T1000 (cell line): ENCODE measurements around the gene THSD4.
"Not testable (repeated sequence)": the region's sequence is repeated elsewhere in the genome, so short reads cannot be mapped to it uniquely, and the experiment has no call there.

Experiments used
- DNase-seq: peaks from one replicate; lab custom pipeline; 2025; ENCODE audit warnings: mixed read lengths; lab: John Stamatoyannopoulos, UW

THSD4 gene

DNA sequence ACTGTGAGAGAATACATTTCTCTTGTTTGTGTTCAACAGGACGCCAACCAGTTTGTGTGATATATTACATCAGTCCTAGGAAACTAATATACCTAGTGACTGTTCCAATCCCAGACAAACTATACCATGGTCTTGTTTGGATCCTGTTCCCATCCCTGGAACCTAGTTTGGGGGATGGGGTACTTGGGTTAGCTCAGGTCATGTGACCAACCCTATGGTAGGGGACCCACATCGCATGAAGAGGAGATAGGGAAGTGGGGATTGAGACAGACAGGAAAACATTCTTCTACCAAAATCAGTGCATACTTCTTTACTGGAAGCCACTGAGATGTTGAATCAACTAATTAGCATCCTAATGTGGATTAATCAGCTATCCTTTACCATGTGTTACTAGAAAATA lies 146.1 kb downstream of the THSD4 start:
- no peak for DNase-seq

- DNase-seq, result no peak
These were observed 146.6 kb downstream of the THSD4 start for GRCh38 chr15:71261909-71262308.

DNA sequence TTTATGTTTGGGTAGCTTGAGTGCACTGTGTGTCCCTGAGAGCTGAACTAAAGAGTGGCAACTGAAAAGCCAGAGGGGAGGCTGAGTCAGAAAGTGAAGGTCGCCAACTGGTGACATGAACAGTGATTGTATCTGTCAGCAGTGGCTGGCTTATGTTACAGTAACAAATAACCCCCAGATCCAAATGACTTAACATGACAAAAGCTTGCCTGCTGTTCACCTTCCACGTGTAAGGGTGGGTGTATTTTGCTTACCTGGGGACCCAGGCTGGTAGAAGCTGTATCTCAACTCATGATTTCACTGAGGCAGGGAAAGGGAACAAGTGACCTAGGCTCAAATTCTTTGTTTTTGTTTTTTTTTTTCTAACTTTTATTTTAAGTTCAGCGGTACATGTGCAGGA lies 147.3 kb downstream of the THSD4 start:
- no peak for DNase-seq

GRCh38 chr15:71265606-71266005 lies 150.3 kb downstream of the THSD4 start:
- DNase-seq, result not testable (repeated sequence)

DNA sequence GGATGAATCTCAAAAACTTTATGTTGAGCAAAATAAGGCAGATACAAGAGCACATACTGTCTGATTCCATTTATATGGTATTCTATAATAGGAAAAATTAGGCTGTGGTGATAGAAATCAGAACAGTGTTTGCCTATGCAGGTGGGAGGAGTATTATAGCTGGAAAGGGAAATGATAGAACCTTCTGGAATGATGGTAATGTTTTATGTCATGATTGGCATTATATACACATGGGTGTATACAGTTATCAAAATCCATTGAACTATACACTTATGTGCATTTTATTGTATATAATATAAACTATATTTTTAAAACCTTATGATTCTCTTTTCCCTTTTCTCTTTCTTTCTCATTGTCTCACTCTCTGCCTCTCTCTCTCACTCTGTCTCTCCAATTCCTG lies 156.1 kb downstream of the THSD4 start:
- no peak for DNase-seq

DNA sequence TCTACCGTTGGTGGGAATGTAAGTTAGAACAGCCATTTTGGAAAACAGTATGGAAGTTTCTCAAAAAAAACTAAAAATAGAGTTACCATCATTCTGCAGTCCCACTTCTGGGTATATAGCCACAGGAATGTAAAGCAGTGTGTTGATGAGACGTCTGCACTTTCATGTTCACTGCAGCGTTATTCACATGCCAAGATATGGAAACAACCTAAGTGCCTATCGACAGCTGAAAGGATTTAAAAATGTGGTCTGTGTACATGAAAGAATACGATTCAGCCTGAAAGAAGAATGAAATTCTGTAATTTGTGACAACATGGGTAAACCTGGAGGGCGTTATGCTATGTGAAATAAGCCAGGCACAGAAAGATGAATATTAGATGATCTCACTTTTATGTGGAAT lies 157.7 kb downstream of the THSD4 start:
- no peak for DNase-seq

- DNase-seq, result no peak
These were observed 158.6 kb downstream of the THSD4 start for GRCh38 chr15:71273731-71274447.

DNA sequence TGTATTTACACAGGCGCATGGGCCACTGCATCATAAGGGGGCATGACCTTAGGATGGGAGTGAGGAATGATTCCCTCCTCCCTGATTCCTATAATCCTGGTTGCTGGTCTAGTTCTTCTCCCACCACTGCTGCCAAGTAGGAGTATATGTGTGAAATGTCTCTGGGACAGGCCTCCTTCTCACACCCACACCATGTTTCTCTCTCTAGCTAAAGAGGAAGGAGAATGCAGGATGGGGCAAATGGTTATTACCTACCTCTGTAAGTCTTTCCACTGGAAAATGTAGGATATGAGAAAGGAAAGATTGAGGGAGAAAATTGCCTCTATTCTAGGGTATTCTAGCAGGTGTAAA lies 159.2 kb downstream of the THSD4 start:
- no peak for DNase-seq

- peak; percentile 61 for DNase-seq
These were observed 159.8 kb downstream of the THSD4 start for GRCh38 chr15:71275098-71275497.

GRCh38 chr15:71275566-71276335 lies 160.5 kb downstream of the THSD4 start:
- DNase-seq, result no peak

- no peak for DNase-seq
These were observed 161.0 kb downstream of the THSD4 start for GRCh38 chr15:71276336-71276665.

GRCh38 chr15:71278989-71279756 lies 163.9 kb downstream of the THSD4 start:
- peak; percentile 78 for DNase-seq

- DNase-seq, result no peak
These were observed 164.5 kb downstream of the THSD4 start for GRCh38 chr15:71279757-71280141.

DNA sequence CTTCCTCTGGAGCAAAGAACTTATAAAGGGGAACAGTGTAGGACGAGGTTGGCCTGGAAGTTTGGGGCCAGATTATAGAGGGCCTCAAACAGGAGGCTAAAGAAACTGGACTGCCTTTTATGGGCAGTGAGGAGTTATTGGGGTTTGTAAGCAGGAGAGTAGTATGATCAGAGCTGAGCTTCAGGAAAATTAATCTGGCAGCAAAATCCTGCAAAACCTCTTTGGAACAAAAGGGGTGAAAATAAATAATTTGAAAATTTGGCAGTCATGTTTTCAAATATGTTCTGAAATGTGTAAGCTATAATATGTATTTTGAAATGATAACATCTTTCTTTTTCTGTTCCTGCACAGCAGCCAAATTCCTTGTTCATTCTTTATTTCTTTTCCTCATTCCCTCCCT lies 164.9 kb downstream of the THSD4 start:
- no peak for DNase-seq

GRCh38 chr15:71281256-71281655 lies 166.0 kb downstream of the THSD4 start:
- no peak for DNase-seq

DNA sequence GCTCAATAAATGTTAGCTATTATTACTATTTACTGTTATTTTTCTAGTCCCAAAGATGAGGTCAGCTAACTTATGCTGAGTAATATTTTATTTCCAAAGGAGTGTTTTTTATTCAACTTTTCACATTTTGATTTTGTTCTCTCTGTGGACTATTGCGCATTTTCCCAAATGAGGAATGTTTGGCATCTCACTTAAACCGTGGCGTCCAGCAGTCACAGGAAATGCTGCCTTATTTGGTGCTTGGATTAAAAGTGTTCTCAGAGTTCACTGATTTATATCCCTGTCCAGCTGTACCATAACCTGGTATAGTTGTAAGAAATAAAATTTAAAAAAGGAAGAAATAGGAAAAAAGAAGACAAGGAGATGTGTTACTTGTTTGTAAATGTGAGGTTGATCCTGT lies 166.8 kb downstream of the THSD4 start:
- DNase-seq, result no peak

DNA sequence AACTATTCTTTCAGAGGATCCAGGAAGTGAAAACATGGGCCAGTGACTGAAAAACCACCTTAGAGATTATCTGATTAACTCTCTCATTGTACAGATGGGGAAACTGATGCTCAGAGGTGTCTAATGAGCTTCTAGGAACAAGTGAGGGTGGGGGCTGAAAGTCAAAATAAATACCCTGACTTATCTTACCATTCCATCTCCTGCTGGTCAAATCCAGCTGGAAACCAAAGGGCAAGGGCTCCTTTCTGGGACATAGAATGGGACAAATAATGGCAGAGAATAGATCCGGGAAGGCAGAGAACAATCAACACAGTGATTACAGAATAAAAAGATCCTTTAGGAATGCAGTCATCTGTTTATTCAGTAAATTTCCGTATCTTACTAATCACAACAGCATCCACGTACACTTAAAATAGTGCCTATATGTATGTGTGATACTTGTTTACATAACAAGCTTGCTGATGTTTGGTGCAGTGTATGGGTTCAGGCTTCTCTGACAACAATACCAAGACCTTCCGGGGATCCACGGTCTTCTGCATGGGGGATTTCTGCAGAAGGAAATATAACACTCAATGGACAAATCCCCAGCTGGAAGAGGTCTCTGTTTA lies 173.2 kb downstream of the THSD4 start:
- DNase-seq, result no peak

- DNase-seq, result no peak
These were observed 174.7 kb downstream of the THSD4 start for GRCh38 chr15:71290002-71290401.

DNA sequence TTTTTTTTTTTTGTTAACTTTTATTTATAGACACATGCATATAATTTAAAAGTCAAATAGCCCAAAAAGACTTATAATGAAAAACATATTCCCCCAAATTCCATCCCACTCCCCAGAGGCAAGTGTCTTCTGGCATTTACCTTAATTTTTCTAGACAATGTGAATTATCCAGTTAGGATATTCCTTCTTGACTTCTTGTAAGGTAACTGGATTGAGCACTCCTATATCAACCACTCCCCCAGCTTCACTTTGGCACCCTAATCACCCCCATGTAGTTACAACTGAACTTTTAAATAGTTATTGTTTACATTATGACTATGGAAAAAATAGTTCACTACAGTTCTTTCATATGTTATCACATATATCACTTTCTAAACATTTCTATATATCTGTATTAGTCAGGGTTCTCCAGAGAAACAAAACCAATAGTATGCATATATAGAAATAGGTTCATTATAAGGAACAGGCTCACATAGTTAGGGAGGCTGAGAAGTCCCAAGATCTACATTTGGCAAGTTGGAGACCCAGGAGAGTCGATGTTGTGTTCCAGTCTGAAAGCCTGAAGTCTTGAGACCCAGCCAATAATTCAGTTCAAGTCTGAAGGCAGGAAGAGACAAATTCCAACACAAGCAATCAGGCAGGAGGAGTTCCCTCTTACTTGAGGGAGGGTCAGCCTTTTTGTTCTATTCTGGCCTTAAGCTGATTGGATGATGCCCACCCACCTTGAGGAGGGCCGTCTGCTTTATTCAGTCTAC lies 175.8 kb downstream of the THSD4 start:
- no peak for DNase-seq

DNA sequence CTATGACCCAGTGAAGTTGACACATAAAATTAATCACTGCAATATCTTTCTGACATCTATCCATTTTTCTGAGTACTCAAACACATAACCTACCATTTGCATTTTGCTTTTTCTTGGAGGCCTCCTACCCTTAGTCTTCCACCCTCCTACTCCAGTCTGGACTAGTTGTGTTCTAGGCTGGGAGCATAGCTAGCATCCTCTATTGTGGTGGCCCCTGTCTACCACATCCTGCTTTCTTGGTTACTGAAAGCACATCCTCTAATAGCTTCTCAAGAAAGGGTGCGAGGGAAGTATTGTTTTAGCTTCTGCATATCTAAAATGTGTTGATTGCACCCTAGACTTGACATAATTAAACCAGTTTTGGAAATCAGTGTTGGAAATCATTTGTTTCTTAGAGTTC lies 176.5 kb downstream of the THSD4 start:
- DNase-seq, result no peak

GRCh38 chr15:71293723-71294122 lies 178.5 kb downstream of the THSD4 start:
- no peak for DNase-seq
